GM21619 (cell line): ENCODE data around the gene IL17RA.

ENCODE experiments used
- ATAC-seq: cut with Tn5 transposase; IDR thresholded peaks from one replicate; pipeline ENCODE4 v1.9.1; 2021; ENCODE audit not compliant: unreplicated experiment

Gene IL17RA, protein sequence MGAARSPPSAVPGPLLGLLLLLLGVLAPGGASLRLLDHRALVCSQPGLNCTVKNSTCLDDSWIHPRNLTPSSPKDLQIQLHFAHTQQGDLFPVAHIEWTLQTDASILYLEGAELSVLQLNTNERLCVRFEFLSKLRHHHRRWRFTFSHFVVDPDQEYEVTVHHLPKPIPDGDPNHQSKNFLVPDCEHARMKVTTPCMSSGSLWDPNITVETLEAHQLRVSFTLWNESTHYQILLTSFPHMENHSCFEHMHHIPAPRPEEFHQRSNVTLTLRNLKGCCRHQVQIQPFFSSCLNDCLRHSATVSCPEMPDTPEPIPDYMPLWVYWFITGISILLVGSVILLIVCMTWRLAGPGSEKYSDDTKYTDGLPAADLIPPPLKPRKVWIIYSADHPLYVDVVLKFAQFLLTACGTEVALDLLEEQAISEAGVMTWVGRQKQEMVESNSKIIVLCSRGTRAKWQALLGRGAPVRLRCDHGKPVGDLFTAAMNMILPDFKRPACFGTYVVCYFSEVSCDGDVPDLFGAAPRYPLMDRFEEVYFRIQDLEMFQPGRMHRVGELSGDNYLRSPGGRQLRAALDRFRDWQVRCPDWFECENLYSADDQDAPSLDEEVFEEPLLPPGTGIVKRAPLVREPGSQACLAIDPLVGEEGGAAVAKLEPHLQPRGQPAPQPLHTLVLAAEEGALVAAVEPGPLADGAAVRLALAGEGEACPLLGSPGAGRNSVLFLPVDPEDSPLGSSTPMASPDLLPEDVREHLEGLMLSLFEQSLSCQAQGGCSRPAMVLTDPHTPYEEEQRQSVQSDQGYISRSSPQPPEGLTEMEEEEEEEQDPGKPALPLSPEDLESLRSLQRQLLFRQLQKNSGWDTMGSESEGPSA

DNA sequence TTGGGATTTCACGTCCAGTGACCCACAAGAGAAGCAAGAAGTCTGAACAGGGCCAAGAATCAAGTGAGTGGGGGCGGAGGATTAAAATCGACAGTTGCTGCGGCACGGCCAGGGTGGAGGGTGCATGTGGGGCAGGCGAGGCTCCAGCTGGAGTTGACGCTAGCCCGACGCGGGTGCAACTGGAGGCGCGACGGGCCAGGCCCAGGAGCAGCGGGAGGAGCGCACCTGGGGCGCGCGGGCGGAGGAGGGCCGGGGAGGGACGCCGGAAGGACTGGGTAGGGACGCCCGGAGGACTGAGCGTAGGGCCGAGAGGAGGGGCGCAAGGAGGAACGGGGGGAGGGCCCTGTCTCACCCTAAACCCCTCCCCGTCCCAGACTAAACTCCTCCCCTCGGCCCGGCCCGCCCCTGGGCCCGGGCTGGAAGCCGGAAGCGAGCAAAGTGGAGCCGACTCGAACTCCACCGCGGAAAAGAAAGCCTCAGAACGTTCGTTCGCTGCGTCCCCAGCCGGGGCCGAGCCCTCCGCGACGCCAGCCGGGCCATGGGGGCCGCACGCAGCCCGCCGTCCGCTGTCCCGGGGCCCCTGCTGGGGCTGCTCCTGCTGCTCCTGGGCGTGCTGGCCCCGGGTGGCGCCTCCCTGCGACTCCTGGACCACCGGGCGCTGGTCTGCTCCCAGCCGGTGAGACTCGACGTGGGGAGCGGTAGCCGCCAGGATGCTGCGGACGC, at the start of gene IL17RA:
Gene IL17RA (plus strand): TSS at position 447 of the 723 bp plus-strand sequence. CDS start 92 bp downstream, at position 539.
- ATAC-seq = peak; percentile 84

DNA sequence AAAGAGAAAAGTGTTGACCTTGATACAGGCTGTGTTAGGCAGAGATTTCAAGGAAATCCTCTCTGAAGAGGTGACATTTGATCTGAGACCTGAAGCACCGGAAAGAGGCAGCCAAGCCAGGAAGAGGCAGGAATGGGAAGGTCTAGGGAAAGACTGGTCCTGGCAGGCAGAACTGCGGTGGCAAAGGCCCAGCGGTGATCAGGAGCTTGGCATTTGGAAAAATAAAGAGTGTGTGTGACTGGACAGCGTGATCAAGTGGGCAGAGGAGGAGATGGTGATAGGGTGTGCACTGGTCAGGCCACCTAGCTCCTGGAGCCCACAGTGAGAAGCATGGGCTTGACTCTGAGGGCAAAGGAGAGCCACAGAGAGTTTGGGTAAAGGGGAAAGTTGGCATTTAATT, 49.6 kb upstream of the IL17RA start:
- ATAC-seq = no peak

DNA sequence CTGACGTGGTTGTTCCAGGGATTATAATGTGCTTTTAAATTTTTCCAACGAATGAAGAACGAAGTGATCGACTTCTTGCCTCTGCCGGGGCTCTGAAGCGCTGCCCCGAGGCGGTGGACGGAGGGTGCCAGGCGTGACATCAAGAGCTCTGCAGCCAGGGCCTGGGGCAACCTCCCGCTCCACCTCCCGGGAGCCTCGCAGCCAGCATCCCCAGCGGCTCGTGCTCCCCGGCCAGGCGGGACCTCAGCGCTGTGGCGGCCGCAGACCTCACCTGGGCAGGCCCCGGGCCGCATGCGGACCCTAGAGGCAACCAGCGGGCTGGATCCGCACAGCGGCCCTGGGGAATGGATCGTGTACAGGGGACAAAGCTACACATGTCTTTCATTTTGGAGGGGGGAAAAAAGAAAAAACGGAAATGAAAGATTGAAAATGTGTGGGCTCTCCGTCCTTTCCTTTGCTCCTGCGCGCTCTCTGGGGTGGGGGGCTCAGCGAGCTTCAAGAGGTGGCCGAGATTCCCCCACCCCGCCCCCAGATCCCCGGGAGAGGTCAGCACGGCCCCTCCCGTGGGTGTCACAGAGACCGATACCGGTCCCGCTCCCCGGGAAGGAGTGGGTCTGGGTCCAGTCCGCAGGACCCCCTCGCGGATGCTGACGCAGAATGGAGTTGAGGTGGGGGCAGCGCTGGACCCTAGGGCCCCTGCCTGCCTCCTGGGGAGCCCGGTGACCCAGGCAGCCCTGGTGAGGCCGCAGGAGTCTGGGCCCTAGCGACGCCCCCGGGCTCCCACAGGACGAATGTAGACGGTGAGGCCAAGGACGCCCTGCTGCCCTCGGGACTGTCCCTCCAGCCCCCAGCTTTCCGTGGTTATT, 48.6 kb upstream of the IL17RA start:
- peak; percentile 27 for ATAC-seq

DNA sequence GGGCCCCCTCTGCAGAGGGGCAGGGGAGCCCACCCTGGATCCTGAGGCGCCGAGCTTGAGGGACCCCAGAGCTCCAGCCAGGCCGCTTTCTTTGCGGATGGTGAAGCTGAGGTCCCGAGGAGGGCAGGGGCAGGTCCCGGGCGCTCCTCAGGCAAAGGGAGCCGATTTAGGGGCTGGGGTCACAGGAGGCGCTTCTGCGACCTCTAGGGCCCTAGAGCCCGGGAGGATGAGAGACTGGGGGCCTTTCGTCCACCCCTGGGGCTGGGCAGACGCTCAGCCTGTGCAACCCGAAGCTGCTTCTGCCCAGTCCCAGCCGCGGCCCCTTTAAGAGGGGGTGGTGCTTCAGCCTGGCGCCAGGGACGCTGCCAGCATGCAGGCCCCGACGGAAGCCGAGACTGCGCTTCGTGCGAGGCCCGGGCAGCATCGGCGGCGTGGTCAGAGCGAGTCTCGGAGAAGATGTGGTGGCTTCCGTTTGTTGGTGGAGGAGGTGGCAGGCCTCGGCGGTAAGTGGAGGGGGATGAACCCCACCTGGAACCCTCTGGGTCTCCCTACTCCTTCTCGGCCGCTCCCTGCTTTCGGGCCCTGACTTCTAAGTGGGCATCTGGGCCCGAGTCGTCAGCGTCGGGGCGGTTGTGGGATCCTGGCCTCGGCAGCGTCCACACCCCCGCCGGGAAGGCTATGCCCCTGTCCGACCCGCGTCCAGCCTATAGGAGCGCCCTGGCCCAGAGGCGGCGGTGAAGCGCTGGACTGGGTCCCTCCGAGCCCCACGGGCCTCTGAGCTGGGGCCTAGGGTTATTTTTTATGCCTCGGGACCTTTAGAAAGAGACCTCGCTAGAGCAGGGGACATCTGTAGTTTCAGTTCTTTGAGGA, 47.7 kb upstream of the IL17RA start:
- peak; percentile 76 for ATAC-seq

DNA sequence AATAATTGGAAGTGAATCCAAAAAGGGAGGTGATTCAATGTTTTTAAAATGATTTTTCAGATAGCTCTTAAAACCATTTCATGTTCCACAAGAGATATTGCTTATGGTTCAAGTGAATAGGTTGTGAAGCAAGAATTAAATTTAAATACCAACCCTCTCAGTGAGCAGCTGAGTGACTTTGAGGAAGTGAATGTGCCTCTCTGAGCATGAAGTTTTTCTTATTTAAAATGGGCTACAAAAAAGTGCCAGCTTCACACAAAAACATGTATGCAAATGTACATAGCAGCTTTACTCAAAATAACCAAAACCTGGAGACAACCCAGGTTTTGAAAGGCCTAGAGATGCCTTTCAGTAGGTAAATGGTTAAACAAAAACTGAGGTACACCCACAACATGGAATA, 41.3 kb upstream of the IL17RA start:
- ATAC-seq = no peak

DNA sequence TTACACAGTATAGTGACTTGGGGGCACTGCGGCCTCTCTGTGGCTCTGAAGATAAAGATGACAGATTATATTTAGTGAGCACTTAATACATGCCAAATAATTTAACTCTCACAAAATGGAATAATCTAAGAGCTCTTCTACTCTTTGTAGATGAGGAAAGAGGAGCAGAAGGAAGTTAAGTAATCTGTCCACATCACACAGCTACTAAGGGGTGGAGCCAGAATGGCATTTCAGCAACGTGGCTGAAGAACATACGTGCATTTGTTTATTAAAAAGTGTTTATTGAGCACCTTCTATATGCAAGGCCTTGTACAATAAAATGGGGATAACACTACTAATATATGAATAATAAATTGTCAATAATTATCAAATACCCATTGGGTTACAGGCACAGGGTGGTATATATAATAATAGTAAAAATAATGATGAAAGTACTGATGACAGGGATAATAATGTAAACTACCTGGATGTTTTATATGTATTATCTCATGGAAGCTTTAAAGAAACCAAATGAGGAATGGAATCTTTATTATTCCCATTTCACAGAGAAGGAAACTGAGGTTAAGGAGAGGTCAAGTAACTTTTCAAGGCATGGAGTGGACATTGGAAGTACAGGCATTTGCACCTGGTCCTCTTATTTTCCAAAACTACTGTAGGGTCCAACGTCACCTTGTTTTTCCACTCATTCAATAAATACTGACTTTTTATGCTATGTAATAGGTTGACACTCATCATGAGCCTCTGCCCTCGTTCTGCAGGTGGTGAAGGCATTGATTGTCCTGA, 38.0 kb upstream of the IL17RA start:
- no peak for ATAC-seq

DNA sequence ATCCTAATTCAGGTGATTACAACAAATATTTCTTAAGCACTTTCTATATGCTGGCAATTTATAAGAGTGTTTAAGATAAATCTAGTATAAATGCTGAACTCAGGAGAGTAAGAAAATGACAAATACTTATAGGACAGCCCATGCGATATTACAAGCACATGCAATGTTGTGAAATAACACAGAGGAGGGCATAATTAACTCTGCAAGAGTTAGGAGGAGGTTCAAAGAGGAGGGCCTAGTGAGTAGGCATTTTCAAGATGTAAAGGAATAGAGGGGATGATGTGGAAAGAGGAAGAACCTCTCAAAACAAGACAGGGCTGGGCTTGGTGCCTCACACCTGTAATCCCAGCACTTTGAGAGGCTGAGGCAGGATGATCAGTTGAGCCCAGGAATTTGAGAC, 37.1 kb upstream of the IL17RA start:
- no peak for ATAC-seq

DNA sequence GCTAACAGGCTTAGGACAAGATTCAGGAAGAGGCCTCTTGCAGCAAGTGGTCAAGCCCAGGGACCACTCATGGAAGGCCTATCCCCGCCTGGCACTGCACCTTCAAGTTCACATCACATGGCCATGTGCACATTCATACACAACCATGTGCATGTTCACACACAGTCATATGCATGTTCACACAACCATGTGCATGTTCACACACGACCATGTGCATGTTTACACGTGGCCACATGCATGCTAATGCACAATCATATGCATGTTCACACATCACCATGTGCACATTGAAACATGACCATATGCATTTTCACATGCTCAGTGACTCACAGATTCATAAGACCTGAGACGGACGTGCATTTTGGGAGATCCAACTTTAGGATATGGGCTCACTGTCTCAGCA, 28.7 kb upstream of the IL17RA start:
- no peak for ATAC-seq

DNA sequence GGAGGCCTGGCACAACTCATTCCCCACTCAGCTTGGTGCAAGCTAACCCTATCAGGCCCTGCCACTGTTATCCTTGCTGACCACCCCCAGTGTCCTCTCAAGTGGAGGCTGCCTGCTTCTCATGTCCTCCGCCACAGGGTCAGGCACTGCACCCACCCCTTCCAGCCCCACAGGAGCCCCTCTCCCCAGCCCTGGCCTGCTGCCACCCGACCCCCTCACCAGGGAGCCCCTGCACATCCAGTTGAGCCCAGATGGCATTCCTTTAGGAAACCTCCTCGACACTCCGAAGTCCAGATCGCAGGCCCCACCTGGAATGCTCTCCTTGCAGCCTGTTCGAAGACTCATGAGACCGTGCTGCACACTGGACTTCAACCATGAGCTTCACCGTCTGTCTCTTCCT, 28.0 kb upstream of the IL17RA start:
- no peak for ATAC-seq

DNA sequence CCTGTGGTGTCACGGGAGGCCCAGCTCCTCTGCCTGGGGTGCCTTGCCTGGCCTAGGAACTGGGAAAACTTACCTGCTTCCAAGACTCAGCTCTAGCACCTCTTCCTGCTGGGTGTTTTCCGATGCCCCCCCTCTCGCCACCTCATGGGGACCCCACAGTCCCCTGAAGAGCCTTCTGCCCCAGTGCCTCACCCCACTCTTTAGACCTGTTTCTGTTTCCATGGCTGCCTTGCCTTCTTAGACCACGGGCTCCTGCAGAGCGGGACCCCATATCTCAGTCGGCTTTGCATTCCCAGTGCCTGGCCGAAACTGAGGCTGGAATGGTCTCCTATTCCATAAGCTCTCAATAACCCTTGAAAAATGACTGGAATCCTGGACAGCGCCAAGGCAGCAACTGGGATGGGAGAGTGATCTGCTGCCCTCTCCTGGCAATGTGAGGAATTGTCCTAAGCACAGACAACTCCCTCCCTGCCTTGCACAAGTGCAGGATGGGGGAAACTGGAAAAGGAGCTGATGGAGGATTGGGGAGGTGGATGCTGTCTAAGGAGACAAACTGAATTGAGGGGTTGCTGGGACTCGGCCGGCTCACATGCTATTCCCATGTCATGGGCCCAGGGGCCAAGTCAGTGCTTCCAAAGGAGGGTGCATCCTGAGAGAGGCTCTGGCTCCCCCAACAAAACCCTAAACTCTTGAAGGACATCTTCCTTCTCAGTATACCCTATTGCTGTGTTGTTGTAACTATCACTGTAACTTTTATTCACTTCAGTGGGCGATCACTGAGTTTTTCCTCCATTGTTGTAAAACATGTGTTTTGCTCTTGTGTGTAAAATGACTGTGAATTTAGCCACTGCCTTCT, 26.6 kb upstream of the IL17RA start:
- ATAC-seq = no peak

DNA sequence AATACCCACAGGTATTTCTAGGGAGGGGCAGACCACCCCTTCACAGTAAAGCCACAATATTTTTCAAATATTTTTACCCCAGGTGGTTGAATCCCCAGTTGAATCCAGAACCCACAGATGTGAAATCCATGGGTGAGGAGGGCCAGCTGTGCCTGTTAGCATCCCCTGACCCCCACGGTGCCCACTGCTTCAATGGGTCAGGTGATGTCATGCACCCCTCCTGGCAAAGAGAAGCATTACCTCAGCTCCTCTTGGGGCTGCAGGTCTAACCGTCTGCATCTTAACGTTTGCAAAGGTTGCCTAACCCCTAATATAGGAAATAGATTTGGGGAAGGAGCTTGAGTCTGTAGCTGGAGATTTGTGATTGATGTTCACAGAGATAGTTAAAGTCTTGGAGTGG, 24.7 kb upstream of the IL17RA start:
- ATAC-seq = no peak

DNA sequence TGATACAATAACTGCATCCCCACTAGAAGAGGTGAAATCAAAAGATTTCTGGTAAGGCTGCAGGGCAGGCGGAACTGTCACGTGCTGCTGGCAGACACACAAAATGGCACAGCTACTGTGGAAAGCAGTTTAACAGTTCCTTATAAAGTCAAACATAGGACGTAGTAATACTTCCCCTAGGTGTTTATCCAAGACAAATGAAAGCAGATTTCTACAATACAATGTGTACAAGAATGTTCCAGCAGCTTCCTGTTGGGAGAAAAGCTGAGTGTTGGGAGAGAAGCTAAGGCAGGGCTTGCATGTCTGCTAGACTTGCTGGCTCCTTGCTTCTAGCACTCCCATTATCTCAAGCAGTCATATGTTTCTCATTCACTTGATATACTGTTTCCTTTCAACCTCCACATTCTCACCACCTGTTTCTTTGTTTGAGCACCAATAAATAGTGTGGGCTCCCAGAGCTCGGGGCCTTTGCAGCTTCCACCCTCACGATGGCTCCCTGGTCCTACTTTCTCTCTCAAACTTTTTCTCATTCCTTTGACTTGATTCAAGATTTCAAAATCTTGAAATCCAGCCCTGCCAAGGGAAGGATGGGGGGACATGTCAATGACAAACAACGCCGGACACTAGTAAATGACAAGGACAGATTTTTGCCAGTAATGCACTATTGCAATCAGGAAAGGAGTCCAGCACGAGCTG, 21.2 kb upstream of the IL17RA start:
- ATAC-seq = no peak

DNA sequence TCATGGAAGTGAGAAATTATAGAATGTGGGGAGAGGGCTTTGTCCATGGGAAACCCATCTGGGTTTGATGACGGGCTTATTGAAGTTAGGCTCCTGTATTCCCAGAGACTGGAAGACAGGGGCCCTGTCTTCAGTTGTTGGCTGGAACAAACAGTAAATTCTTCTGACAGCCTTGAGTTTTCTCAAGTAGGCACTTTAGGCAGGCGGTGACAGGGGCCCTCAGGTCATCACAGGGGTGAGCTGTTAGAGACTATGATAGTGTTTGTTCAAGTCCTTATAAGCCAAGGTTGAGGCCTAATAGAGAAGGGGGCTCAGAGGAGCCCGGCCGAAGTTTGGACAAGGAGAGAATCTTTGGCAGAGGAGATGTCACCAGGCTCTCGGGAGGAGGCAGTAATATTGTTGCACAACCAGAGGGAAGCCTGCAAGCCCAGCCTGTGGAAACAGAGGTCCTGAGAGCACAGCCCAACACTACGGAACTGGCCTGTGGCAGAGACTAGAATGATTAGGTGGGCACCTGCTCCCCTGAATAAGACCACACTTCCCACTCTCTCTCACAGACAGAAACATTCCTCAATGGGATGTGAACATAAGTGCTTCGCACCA, 20.2 kb upstream of the IL17RA start:
- no peak for ATAC-seq

DNA sequence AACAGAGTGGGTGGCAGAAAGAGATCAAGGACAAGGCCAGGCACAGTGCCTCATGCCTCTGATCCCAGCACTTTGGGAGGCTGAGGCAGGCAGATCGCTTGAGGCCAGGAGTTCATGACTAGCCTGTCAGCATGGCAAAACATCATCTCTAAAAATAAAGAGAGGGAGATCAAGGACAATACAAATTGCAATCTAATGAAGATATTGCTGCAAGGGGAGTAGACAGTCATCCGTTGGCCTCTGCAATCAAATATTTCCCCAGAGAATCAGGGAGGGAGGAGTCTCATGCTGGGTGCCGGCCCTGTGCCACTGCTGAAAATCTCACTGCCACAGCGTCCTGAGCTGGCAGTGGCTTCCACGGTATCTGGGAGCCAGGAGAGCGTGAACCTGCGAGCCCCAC, 19.4 kb upstream of the IL17RA start:
- ATAC-seq = no peak

DNA sequence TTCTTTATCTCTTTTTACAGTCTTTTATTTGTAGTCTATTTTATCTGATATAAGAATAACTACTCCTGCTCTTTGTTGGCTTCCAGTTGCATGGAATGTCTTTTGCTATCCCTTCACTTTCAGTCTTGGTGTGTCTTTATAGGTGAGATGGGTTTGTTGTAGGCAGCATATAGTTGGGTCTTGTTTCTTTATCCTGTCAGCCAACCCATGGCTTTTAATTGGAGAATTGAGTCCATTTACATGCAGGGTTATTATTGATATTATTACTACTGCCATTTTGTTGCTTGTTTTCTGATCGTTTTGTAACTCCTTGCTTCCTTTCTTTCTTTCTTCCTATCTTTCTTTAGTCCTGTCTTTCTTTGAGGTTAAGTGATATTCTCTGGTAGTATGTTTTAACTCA, 11.9 kb upstream of the IL17RA start:
- ATAC-seq = no peak

DNA sequence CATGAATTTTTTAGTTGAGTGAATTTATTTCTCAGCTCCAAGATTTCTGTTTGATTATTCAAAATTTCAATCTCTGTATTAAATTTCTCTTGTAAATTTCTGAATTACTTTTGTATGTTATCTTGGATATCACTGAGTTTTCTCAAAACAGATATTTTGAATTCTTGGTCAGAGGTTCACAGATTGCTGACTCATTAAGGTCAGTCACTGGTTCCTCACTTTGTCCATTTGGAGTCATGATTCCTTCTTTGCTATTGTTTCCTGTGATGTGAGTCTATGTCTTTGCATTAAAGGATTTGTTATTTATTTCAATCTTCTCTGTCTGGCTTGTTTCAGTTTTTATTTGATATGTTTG, 10.2 kb upstream of the IL17RA start:
- no peak for ATAC-seq

DNA sequence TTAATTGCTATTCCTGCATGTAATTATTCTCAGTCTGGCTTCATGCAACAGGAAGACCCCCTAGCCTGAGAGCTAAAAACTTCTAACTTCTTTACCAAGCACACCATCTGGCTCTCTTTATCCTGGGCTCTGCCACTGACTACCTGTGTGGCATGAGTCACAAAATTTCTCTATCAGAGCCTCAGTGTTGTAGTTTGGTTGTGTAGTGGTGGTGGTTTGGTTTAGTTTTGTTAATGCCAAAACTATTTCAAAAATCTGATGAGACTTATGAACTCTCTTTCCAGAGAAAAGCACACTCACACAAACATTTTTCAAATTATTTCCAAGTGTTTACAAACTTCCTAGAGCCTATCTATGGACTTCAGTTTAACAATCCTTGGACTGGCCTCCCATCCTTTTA, 7.5 kb upstream of the IL17RA start:
- no peak for ATAC-seq
